ENCODE measurements around the gene CDC25C. TPM values are rescaled to one million over a fixed set of nuclear protein-coding genes. Genes with fewer than 3 reads are reported as not detected.
A peak's percentile ranks its signal among the peaks of the same experiment; 100 is the strongest.

CDC25C gene
- total RNA-seq (2021; ENCODE audit: unreplicated experiment) = 14.1 TPM
- 3.4 TPM for polyA plus RNA-seq (2012; ENCODE audit: insufficient read length)
- Bru-seq, nascent RNA = percentile 68 among the genes with signal in this experiment
- percentile 58 among the genes with signal in this experiment for BruChase-seq, experiment 1, labeled RNA remaining after a 2-hour chase
- BruChase-seq, experiment 2, labeled RNA remaining after a 6-hour chase = percentile 61 among the genes with signal in this experiment
- long read RNA-seq, transcript CDC25C-201 (14 exons, 2,128 nt) = major isoform, 16 of 54 reads
- long read RNA-seq, partial matches to known transcripts = 5 of 54 reads
- long read RNA-seq, other reads (novel, unspliced or antisense) = 29 of 54 reads

DNA sequence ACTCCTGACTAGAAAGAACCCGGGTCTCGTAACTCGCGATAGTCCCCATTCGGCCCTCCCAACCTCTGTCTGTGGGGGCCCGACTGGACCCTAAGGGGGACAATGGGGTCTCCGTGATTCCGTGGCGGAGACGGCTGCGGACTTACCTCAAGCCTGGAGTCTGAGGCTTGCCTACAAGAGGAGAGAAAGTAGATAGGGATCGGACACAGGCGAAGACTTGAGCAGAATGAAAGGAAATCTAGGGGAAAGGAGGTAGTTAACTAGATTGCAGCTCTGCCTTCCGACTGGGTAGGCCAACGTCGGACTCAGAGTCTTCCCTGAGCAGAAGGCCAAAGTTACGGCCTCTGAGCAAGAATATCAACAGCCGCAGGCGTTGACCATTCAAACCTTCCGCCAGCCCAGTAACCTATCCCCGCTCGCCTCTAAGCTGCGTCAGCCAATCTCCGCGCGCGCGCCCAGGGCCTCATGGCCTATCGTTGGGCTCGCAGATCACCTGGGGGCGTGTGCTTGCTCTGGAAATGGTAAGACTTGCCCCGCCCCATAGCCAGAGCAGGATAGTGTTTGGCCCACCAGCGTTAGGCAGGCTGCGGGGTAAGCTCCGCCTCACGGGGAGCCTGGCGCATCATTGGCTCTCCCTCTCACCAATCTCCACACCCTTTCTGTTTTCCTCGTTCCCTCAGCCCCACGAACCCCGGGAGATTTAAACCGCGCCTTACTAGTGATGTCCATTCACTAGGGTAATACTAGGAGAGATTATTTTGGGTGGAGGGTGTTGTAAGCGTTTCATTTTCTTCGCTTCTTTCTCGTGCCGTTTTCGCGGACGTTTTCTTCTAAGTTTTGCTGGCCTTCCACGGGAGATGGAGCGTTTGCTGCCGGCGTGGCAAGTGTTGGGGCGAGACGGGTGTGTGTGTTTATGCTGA is at the start of gene CDC25C:
Gene CDC25C, minus strand, starts transcription at position 356 of the 920 bp plus-strand sequence. CDS start 624 bp downstream, outside the sequence.
- peaks cover 10% of the 10 kb centered on the region; the same call in 1 of the 2 replicates for H3K4me1 ChIP-seq (ENCODE audit: control insufficient read depth, insufficient read depth, low read length)
- no peaks in the 10 kb centered on the region for H3K9me3 ChIP-seq (ENCODE audit: control insufficient read depth, insufficient read depth, low read depth, low read length)
- no peaks in the 10 kb centered on the region for H3K36me3 ChIP-seq (ENCODE audit: control insufficient read depth, insufficient read depth, low read length)
- H3K4me3 ChIP-seq (ENCODE audit: low read depth in 2 of 2, low read length in 2 of 2) = peak within 1 kb of the TSS; percentile 89 to 95
- peak; percentile 99 for ATAC-seq
- H3K27me3 ChIP-seq (ENCODE audit: control insufficient read depth, insufficient read depth, low read length) = no peaks in the 10 kb centered on the region
- TF ChIP-seq, protein P1, sequence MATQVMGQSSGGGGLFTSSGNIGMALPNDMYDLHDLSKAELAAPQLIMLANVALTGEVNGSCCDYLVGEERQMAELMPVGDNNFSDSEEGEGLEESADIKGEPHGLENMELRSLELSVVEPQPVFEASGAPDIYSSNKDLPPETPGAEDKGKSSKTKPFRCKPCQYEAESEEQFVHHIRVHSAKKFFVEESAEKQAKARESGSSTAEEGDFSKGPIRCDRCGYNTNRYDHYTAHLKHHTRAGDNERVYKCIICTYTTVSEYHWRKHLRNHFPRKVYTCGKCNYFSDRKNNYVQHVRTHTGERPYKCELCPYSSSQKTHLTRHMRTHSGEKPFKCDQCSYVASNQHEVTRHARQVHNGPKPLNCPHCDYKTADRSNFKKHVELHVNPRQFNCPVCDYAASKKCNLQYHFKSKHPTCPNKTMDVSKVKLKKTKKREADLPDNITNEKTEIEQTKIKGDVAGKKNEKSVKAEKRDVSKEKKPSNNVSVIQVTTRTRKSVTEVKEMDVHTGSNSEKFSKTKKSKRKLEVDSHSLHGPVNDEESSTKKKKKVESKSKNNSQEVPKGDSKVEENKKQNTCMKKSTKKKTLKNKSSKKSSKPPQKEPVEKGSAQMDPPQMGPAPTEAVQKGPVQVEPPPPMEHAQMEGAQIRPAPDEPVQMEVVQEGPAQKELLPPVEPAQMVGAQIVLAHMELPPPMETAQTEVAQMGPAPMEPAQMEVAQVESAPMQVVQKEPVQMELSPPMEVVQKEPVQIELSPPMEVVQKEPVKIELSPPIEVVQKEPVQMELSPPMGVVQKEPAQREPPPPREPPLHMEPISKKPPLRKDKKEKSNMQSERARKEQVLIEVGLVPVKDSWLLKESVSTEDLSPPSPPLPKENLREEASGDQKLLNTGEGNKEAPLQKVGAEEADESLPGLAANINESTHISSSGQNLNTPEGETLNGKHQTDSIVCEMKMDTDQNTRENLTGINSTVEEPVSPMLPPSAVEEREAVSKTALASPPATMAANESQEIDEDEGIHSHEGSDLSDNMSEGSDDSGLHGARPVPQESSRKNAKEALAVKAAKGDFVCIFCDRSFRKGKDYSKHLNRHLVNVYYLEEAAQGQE (IDR thresholded peaks at IDR 0.05; ENCODE audit: insufficient read depth in 1 of 2, low read depth in 2 of 2, low read length in 1 of 2) = no peak
- TF ChIP-seq POLR2AphosphoS5 (IDR thresholded peaks at IDR 0.05; ENCODE audit: low read depth, low read length) = peak; percentile 91
- peak; percentile 100 for TF ChIP-seq SIN3A (IDR thresholded peaks at IDR 0.05; ENCODE audit: borderline replicate concordance, insufficient read depth, low read depth, low read length)
- POLR2A ChIA-PET = interaction anchor here (0.5 to 0.9 kb wide), 6 partner anchors 12 to 248 kb away, joined by 3 to 10 read pairs (median 4); partner anchors contain the start of genes BRD8 and KIF20A
- H3K27ac ChIP-seq (ENCODE audit: low read length) = peak within 1 kb of the TSS; percentile 95
- intact Hi-C loops (cut with micrococcal nuclease; ENCODE audit: unreplicated experiment) = no loop called here
- no TSS peak for BruUV-seq (replicated peaks)
- in situ Hi-C loops (cut with HindIII; ENCODE audit: low pct_unique_long_range_greater_than_20kb, low sequenced_read_pairs) = no loop called here
- peak; percentile 95 for DNase-seq (ENCODE audit: low read depth, low spot score)
- CTCF ChIA-PET = interaction anchor here (0.9 to 1.3 kb wide), 3 partner anchors 20 to 110 kb away, joined by 3 to 6 read pairs (median 4); partner anchors contain the start of gene KDM3B

DNA sequence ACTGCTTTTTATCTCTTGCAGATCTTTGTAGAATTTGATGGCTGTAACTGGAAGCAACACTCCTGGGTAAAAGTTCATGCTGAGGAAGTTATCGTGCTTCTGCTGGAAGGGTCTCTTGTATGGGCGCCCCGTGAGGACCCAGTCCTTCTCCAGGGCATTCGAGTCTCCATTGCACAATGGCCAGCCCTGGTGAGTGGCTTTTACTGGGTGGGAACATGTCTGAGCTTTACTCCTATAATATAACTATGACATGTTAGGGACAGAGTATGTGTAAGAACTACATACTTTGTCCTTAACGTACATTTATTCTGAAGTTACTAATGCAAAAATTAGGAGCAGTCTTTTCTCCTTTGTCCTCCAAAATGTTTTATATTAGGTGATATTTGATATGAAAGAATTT is 41.0 kb upstream of the CDC25C start:
- Histone ChIP-seq H3K4me1 (ENCODE audit: control insufficient read depth, insufficient read depth, low read length) (no peaks in the 10 kb centered on the region), H3K27me3 (ENCODE audit: control insufficient read depth, insufficient read depth, low read length) (no peaks in the 10 kb centered on the region), H3K27ac (ENCODE audit: low read length) (no peak overlapping the region), H3K9me3 (ENCODE audit: control insufficient read depth, insufficient read depth, low read depth, low read length) (no peaks in the 10 kb centered on the region), H3K36me3 (ENCODE audit: control insufficient read depth, insufficient read depth, low read length) (peaks cover 6% of the 10 kb centered on the region), H3K4me3 (ENCODE audit: low read depth in 2 of 2, low read length in 2 of 2) (no peak overlapping the region)
- CTCF ChIA-PET = no interaction called here
- no peak for TF ChIP-seq SIN3A (IDR thresholded peaks at IDR 0.05; ENCODE audit: borderline replicate concordance, insufficient read depth, low read depth, low read length)
- TF ChIP-seq, protein P1 (IDR thresholded peaks at IDR 0.05; ENCODE audit: insufficient read depth in 1 of 2, low read depth in 2 of 2, low read length in 1 of 2) = no peak
- TF ChIP-seq TCF7L2 (IDR thresholded peaks at IDR 0.05; ENCODE audit: low read depth, low read length) = no peak
- TF ChIP-seq, protein P2, sequence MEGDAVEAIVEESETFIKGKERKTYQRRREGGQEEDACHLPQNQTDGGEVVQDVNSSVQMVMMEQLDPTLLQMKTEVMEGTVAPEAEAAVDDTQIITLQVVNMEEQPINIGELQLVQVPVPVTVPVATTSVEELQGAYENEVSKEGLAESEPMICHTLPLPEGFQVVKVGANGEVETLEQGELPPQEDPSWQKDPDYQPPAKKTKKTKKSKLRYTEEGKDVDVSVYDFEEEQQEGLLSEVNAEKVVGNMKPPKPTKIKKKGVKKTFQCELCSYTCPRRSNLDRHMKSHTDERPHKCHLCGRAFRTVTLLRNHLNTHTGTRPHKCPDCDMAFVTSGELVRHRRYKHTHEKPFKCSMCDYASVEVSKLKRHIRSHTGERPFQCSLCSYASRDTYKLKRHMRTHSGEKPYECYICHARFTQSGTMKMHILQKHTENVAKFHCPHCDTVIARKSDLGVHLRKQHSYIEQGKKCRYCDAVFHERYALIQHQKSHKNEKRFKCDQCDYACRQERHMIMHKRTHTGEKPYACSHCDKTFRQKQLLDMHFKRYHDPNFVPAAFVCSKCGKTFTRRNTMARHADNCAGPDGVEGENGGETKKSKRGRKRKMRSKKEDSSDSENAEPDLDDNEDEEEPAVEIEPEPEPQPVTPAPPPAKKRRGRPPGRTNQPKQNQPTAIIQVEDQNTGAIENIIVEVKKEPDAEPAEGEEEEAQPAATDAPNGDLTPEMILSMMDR (IDR thresholded peaks at IDR 0.05) = no peak
- no peak for TF ChIP-seq POLR2AphosphoS5 (IDR thresholded peaks at IDR 0.05; ENCODE audit: low read depth, low read length)
- intact Hi-C loops (cut with micrococcal nuclease; ENCODE audit: unreplicated experiment) (no loop called here), in situ Hi-C loops (cut with HindIII; ENCODE audit: low pct_unique_long_range_greater_than_20kb, low sequenced_read_pairs) (no loop called here)
- POLR2A ChIA-PET = interaction anchor here (0.6 to 1.1 kb wide), 3 partner anchors 19 to 58 kb away, joined by 3 to 7 read pairs (median 4); no protein-coding TSS in a partner anchor
- no TSS peak for BruUV-seq (replicated peaks)
- DNase-seq (ENCODE audit: low read depth, low spot score) (no peak), ATAC-seq (no peak)
